ENCODE measurements around the gene CA6. TPM values are rescaled to one million over a fixed set of nuclear protein-coding genes. Genes with fewer than 3 reads are reported as not detected.
"Not testable (repeated sequence)": the region's sequence is repeated elsewhere in the genome, so short reads cannot be mapped to it uniquely, and the experiment has no call there.

The CA6 gene
- total and polyA plus RNA-seq, 2 of the 8 experiments (the other 6 are each of a cell fraction or from before 2014, with no cell fraction given): not detected

DNA sequence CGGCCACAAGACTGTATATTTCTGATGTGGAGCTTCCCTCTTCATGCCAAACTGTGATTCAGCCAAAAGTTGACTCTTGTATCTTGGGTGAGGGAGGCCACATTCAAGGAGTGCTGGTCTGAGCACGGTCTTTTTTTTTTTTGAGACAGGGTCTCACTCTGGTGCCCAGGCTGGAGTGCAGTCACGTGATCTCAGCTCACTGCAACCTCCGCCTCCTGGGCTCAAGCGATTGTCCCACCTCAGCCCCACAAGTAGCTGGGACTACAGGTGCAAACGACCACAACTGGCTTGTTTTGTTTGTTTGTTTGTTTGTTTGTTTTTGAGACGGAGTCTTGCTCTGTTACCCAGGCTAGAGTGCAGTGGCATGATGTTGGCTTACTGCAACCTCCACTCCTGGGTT, 8.6 kb upstream of the CA6 start:
- not testable (repeated sequence) for H3K9me3 ChIP-seq (ENCODE audit: insufficient read depth in 2 of 2, low read depth in 1 of 2, low read length in 1 of 2); H3K4me1 ChIP-seq (replicated peaks in 1 of 4; ENCODE audit: control insufficient read depth in 3 of 4, insufficient read depth in 4 of 4, low read length in 3 of 4); H3K27ac ChIP-seq (ENCODE audit: low read depth, low read length); H3K23me2 ChIP-seq (ENCODE audit: low read depth, low read length); H3K4ac ChIP-seq (replicated peaks; ENCODE audit: insufficient read length, low read depth, low read length); H3K27me3 ChIP-seq (replicated peaks in 1 of 4; ENCODE audit: control insufficient read depth in 3 of 4, extremely low read depth in 1 of 4, insufficient read depth in 3 of 4, low read length in 3 of 4); H3K14ac ChIP-seq (ENCODE audit: insufficient read length); H3K23ac ChIP-seq (ENCODE audit: insufficient read length); H3K4me2 ChIP-seq (ENCODE audit: insufficient read depth in 1 of 2, low read depth in 2 of 2, low read length in 2 of 2); H4K20me1 ChIP-seq (replicated peaks in 1 of 2; ENCODE audit: control insufficient read depth in 1 of 2, insufficient read depth in 2 of 2, low read length in 2 of 2); H2BK12ac ChIP-seq (ENCODE audit: low read depth, low read length); H3K36me3 ChIP-seq (ENCODE audit: control insufficient read depth in 2 of 4, insufficient read depth in 4 of 4, low read length in 3 of 4); H2BK15ac ChIP-seq (ENCODE audit: low read length); H3K79me1 ChIP-seq (ENCODE audit: low read depth, low read length); H3K4me3 ChIP-seq (ENCODE audit: extremely low read depth in 1 of 4, insufficient read depth in 2 of 4, low read depth in 3 of 4, low read length in 4 of 4); H2BK120ac ChIP-seq (replicated peaks; ENCODE audit: low read depth, low read length); H2AFZ ChIP-seq (ENCODE audit: low read length); H4K5ac ChIP-seq (ENCODE audit: insufficient read length, low read depth, low read length); H4K8ac ChIP-seq (ENCODE audit: extremely low read depth, insufficient read depth, low read length); DNase-seq (ENCODE audit: low read depth in 1 of 2, low spot score in 2 of 2); H3K9ac ChIP-seq (replicated peaks in 1 of 4; ENCODE audit: extremely low read depth in 1 of 4, low read depth in 3 of 4, low read length in 3 of 4); H4K91ac ChIP-seq (replicated peaks; ENCODE audit: insufficient read length, low read length); H3K56ac ChIP-seq (replicated peaks; ENCODE audit: insufficient read length, low read depth, low read length); H3K79me2 ChIP-seq (ENCODE audit: control insufficient read depth in 1 of 2, insufficient read depth in 2 of 2, low read length in 2 of 2); H2BK20ac ChIP-seq (ENCODE audit: low read length); FAIRE-seq; H2BK5ac ChIP-seq (ENCODE audit: low read depth, low read length); H2AK5ac ChIP-seq (ENCODE audit: low read depth, low read length); H3K18ac ChIP-seq (ENCODE audit: extremely low read depth, low read length)
- ChIA-PET CTCF (ENCODE audit: partially characterized antibody) (interaction anchor here (0.6 to 3.1 kb wide), 8 partner anchors 9 to 900 kb away, joined by 3 to 12 read pairs (median 4); no protein-coding TSS in a partner anchor), POLR2A (ENCODE audit: partially characterized antibody) (interaction anchor here (1.2 kb wide), 2 partner anchors 16 to 57 kb away, joined by 3 read pairs; no protein-coding TSS in a partner anchor)
- 87% methylated on average over 7 of the region's 7 CpGs; no CpG with 5 or more reads in 1 of the 2 experiments for WGBS, 2 experiments (ENCODE audit: extremely low coverage in 1 of 2, insufficient coverage in 1 of 2, insufficient read length in 1 of 2, insufficient replicate concordance in 2 of 2, low coverage in 1 of 2, low lambda C conversion rate in 2 of 2, missing lambda C conversion rate in 1 of 2)
